Activated CD4-positive, alpha-beta T cell treated with anti-CD3 and anti-CD28 coated beads, Interleukin-2, amount 10 ng/mL, durations not matched to agents 24 days and 14 days (primary cell): Measurements from ENCODE around the gene ZSWIM4. TPM values are rescaled to one million over a fixed set of nuclear protein-coding genes. Genes with fewer than 3 reads are reported as not detected.

Experiments
- DNase-seq: peaks from one replicate; pipeline ENCODE4 v3.0.0; 2022
- H3K27ac Mint-ChIP-seq: one replicate; pipeline ENCODE4 v1.8.0; 2022; ENCODE audit warnings: mild to moderate bottlenecking, mixed read lengths
- H3K27me3 Mint-ChIP-seq: one replicate; pipeline ENCODE4 v1.8.0; 2022; ENCODE audit warnings: mixed read lengths
- H3K36me3 Mint-ChIP-seq: one replicate; pipeline ENCODE4 v1.8.0; 2022; ENCODE audit warnings: low read depth, mild to moderate bottlenecking, mixed read lengths
- H3K4me1 Mint-ChIP-seq: one replicate; pipeline ENCODE4 v1.8.0; 2021; ENCODE audit warnings: mixed read lengths
- H3K4me3 Mint-ChIP-seq: one replicate; pipeline ENCODE4 v1.8.0; 2022; ENCODE audit warnings: mild to moderate bottlenecking, moderate library complexity, mixed read lengths
- H3K9me3 Mint-ChIP-seq: one replicate; pipeline ENCODE4 v1.8.0; 2021; ENCODE audit warnings: mixed read lengths
- intact Hi-C: fragments of 100-400 bp; cut with micrococcal nuclease; formaldehyde crosslinking; loops from one replicate; pipeline ENCODE4 v1.15.1; 2023
- total RNA-seq: library from RNA; stranded (reverse); gene quantifications from 2 replicates; pipeline ENCODE4 v1.2.3, GENCODE V29; 2022

ZSWIM4 gene
- total RNA-seq, 1 donor from 2014 or later, result 7.5 TPM

DNA sequence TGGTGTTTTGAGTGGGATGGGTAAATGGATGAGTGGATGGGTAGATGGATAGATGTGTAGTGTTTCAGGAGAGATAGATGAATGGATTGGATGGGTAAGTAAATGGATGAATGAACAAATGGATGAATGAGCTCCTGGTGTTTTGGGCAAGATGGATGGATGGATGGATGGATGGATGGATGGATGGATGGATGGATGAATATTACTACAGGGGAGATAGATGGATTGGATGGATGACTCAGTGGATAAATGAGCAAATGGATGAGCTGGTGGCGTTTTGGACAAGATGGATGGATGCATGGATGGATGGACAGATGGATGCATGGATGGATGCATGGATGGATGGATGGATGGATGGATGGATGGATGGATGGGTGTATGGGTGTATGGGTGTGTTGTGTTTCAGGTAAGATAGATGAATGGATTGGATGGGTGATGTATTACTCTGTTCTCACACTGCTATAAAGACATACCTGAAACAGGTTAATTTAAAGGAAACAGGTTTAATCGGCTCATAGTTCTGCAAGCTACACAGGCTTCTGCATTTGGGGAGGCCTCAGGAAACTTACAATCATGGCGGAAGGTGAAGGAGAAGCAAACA, 12.3 kb downstream of the ZSWIM4 start:
- no peak for DNase-seq
- H3K36me3 Mint-ChIP-seq, result peaks cover 16% of the 10 kb centered on the region
- no peak overlapping the region for H3K27ac Mint-ChIP-seq
- no peaks in the 10 kb centered on the region for H3K27me3 Mint-ChIP-seq
- intact Hi-C loops, result no loop called here
- no peaks in the 10 kb centered on the region for H3K9me3 Mint-ChIP-seq
- H3K4me3 Mint-ChIP-seq, result no peak overlapping the region
- H3K4me1 Mint-ChIP-seq, result no peaks in the 10 kb centered on the region

DNA sequence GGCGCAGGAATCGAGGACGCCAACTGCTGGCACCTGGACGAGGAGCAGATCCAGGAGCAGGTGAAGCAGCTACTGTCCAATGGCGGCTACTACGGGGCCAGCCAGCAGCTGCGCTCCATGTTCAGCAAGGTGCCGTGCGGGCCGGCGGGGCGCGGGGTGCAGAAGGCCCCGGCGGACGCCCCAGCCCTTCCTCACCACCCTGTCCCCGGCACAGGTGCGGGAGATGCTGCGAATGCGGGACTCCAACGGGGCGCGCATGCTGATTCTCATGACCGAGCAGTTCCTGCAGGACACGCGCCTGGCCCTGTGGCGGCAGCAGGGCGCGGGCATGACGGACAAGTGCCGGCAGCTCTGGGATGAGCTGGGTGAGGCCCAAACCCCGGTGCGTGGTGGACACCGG, 13.6 kb downstream of the ZSWIM4 start:
- Mint-ChIP-seq H3K27me3 (no peaks in the 10 kb centered on the region), H3K4me3 (no peak overlapping the region), H3K4me1 (no peaks in the 10 kb centered on the region), H3K36me3 (peaks cover 23% of the 10 kb centered on the region), H3K27ac (no peak overlapping the region), H3K9me3 (no peaks in the 10 kb centered on the region)
- intact Hi-C loops, result no loop called here
- DNase-seq, result no peak

DNA sequence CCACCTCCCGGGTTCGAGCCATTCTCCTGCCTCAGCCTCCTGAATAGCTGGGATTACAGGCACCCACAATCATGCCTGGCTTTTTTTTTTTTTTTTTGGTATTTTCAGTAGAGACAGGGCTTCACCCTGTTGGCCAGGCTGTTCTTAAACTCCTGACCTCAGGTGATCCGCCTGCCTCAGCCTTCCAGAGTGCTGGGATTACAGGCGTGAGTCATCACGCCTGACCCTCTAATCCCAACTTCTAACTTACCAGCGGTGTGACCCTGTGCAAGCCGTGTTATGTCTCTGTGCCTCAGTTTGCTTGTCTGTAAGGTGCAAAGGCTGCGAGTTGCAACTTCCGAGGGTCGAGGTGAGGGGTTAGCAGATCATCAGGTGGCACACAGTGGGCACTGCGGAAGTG, 17.3 kb downstream of the ZSWIM4 start:
- Mint-ChIP-seq H3K27me3 (no peaks in the 10 kb centered on the region), H3K36me3 (peaks cover 24% of the 10 kb centered on the region), H3K9me3 (no peaks in the 10 kb centered on the region), H3K4me1 (peaks cover 3% of the 10 kb centered on the region), H3K4me3 (no peak overlapping the region), H3K27ac (no peak overlapping the region)
- intact Hi-C loops, result no loop called here
- DNase-seq, result no peak

DNA sequence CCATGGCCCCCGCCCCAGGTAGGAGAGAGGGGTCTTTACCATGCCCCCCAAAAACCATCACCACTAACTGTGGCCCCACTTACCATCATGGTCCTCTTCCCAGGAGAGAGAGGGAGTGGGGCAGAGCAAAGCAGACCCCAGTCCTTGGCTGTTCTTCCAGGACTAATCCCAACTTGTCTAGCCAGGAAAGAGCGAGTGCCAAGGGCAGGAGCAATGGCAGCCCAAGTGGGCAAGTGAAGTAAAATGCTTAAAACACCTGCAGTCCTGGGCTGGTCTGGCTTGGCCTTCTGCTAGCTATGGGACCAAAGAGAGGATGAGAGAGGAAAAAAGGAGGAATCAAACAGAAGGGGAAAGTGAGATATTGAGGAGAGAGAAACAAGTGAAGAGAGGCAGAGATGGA, 17.9 kb downstream of the ZSWIM4 start:
- H3K27ac Mint-ChIP-seq, result no peak overlapping the region
- DNase-seq, result no peak
- H3K9me3 Mint-ChIP-seq, result no peaks in the 10 kb centered on the region
- no peaks in the 10 kb centered on the region for H3K27me3 Mint-ChIP-seq
- H3K4me3 Mint-ChIP-seq, result no peak overlapping the region
- peaks cover 4% of the 10 kb centered on the region for H3K4me1 Mint-ChIP-seq
- H3K36me3 Mint-ChIP-seq, result peaks cover 24% of the 10 kb centered on the region
- intact Hi-C loops, result no loop called here

DNA sequence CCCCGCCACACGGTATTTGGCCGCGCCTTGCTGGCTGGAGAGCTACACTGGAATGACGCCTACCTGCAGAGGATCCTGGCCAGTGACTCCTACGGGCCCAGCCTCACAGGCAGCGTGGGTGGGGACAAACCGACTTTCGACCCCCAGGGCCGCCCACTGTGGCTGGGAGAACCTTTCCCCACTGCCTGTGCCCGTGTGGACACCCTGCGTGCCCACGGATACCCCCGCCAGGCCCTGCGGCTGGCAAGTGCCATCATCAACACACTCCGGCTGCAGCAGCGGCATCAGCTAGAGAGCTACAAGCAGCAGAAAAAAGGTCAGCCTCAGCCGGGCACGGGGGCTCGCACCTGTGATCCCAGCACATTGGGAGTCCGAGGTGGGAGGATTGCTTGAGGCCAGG, 19.3 kb downstream of the ZSWIM4 start:
- Mint-ChIP-seq H3K36me3 (peaks cover 22% of the 10 kb centered on the region), H3K27me3 (no peaks in the 10 kb centered on the region), H3K9me3 (no peaks in the 10 kb centered on the region), H3K4me1 (peaks cover 7% of the 10 kb centered on the region), H3K27ac (no peak overlapping the region), H3K4me3 (no peak overlapping the region)
- intact Hi-C loops, result no loop called here
- DNase-seq, result no peak

DNA sequence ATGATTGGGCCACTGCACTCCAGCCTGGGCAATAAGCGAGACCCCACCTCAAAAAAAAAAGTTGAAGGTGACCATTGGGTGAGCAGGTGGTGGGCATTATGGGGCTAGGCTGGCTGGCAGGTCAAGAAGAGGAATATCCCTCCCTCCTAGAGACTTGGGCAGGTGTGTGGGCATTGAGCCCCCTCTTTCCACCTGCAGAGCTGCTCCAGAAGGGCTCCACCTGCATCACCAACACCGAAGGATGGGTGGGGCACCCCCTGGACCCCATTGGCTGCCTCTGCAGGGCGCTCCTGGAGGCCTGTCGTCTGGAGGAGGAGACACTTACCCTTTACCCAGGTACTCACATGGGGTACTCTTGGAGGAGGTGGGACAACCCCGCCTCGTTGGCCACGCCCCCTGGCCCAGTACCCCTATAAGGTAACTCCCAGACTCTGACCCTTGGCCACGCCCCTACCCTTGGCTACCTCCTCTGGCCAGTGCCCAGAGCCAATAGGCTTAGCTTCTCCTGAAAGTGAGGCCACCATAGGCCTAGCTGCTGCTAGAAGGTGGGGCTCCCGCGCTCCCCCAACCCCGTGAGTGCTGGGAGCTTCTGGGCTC, 21.9 kb downstream of the ZSWIM4 start:
- peak; percentile 72 for DNase-seq
- no peaks in the 10 kb centered on the region for H3K9me3 Mint-ChIP-seq
- peaks cover 7% of the 10 kb centered on the region for H3K4me1 Mint-ChIP-seq
- no peak overlapping the region for H3K27ac Mint-ChIP-seq
- H3K27me3 Mint-ChIP-seq, result no peaks in the 10 kb centered on the region
- peaks cover 22% of the 10 kb centered on the region for H3K36me3 Mint-ChIP-seq
- intact Hi-C loops, result no loop called here
- H3K4me3 Mint-ChIP-seq, result peak overlapping the region; percentile 30

DNA sequence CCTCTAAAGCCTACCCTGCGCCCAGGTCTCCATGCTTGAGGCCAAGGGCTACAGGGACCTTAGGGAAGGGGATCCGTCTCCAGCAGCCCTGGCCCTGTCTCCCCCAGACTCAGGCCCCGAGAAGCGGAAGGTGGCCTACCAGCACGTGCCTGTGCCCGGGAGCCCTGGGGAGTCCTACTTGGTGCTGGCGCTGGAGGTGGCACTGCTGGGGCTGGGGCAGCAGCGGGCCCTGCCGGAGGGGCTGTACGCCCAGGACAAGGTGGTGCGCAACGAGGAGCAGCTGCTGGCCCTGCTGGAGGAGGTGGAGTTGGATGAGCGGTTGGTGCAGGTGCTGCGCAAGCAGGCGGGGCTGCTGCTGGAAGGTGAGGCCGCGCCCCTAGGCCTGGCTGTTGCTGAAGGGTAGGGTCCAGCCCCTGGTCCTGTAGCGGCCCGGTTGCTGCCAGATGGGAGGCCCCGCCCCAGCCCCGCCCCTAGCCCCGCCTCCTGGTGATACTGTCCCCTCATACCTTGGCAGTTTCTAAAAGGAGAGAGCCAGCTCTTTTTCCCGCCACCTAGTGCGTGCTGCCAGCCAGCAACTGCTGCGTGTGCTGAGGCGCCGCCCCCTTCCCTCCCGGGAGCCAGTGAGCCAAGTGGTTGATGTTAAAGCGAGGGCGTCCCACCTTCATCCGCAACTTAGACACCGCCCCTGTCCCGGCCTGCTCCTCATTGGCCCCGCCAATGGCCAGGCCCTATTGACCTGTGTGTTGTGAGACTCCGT, 22.6 kb downstream of the ZSWIM4 start:
- H3K4me3 Mint-ChIP-seq, result peak overlapping the region; percentile 30
- H3K27ac Mint-ChIP-seq, result no peak overlapping the region
- peaks cover 7% of the 10 kb centered on the region for H3K4me1 Mint-ChIP-seq
- H3K36me3 Mint-ChIP-seq, result peaks cover 22% of the 10 kb centered on the region
- peak; percentile 75 for DNase-seq
- H3K9me3 Mint-ChIP-seq, result no peaks in the 10 kb centered on the region
- H3K27me3 Mint-ChIP-seq, result no peaks in the 10 kb centered on the region
- intact Hi-C loops, result no loop called here

DNA sequence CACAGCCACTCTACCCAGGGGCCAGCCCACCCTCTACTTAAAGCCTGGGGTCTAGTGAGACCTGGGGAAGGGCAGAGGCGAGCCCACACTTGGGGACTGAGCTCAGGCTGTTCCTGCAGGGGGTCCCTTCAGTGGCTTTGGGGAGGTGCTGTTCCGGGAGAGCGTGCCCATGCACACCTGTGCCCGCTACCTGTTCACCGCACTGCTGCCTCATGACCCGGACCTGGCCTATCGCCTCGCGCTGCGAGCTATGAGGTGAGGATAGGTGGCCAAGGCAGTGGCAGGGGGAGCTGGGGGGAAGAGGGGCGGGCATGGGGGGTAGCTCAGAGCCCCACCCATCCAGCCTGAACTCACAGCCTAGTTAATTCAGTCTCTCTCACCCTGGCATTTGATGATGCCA, 24.0 kb downstream of the ZSWIM4 start:
- no peaks in the 10 kb centered on the region for H3K27me3 Mint-ChIP-seq
- H3K27ac Mint-ChIP-seq, result no peak overlapping the region
- intact Hi-C loops, result no loop called here
- no peak for DNase-seq
- peaks cover 15% of the 10 kb centered on the region for H3K36me3 Mint-ChIP-seq
- no peak overlapping the region for H3K4me3 Mint-ChIP-seq
- no peaks in the 10 kb centered on the region for H3K9me3 Mint-ChIP-seq
- peaks cover 7% of the 10 kb centered on the region for H3K4me1 Mint-ChIP-seq

DNA sequence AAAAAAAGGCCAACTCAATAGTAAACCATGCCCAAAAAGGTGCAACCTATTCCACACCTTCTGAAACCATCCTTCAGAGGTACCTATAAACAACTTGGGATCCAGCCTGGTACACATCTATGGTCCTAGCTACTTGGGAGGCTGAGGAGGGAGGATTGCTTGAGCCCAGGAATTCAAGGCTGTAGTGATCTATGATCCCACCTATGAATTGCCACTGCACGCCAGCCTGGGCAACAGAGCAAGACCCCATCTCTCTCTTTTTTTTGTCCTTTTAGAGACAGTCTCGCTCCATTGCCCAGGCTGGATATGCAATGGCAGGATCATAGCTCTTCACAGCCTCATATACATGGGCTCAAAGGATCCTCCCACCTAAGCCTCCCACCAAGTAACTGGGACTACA, 26.0 kb downstream of the ZSWIM4 start:
- H3K36me3 Mint-ChIP-seq, result peaks cover 16% of the 10 kb centered on the region
- no peak overlapping the region for H3K4me3 Mint-ChIP-seq
- no peak overlapping the region for H3K27ac Mint-ChIP-seq
- H3K4me1 Mint-ChIP-seq, result peaks cover 12% of the 10 kb centered on the region
- H3K9me3 Mint-ChIP-seq, result no peaks in the 10 kb centered on the region
- DNase-seq, result no peak
- no peaks in the 10 kb centered on the region for H3K27me3 Mint-ChIP-seq
- intact Hi-C loops, result no loop called here

DNA sequence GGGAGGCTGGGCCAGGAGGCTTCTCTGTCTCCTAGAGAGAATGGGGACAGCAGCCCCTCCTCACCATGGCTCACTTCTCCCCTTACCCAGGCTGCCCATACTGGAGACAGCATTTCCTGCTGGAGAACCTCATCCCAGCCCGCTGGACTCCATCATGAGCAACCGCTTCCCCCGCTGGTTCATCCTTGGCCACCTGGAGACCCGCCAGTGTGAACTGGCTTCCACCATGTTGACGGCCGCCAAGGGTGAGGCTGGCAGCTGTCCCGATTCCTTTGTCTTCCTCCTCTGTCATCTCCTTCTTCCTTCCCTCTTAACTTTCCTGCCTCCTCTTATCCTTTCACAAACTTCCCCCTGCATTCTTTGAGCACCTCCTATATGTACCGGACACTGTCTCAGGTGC, 28.0 kb downstream of the ZSWIM4 start:
- H3K27ac Mint-ChIP-seq, result no peak overlapping the region
- no peaks in the 10 kb centered on the region for H3K9me3 Mint-ChIP-seq
- H3K4me3 Mint-ChIP-seq, result no peak overlapping the region
- DNase-seq, result no peak
- H3K36me3 Mint-ChIP-seq, result peaks cover 10% of the 10 kb centered on the region
- intact Hi-C loops, result no loop called here
- H3K27me3 Mint-ChIP-seq, result no peaks in the 10 kb centered on the region
- peaks cover 7% of the 10 kb centered on the region for H3K4me1 Mint-ChIP-seq

DNA sequence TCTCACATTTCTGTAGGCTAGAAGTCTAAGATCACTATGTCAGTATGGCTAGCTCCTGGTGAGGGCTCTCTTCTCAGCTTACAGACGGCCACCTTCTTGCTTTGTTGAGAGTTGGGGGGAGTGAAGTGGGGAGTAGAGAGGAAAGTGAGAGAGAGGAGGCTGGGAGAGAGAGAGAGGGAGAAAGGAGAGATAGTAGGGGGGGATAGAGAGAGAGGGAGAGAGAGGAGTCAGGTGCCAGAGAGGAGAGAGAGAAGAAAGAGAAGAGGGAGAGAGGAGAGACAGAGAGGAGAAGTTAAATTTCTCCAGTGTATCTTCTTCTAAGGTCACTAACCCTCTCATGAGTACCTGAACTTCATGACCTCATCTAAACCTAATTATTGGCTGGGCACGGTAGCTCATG, 28.7 kb downstream of the ZSWIM4 start:
- Mint-ChIP-seq H3K36me3 (peaks cover 10% of the 10 kb centered on the region), H3K9me3 (no peaks in the 10 kb centered on the region), H3K27me3 (no peaks in the 10 kb centered on the region), H3K4me1 (peaks cover 5% of the 10 kb centered on the region), H3K4me3 (no peak overlapping the region), H3K27ac (no peak overlapping the region)
- intact Hi-C loops, result no loop called here
- DNase-seq, result no peak

DNA sequence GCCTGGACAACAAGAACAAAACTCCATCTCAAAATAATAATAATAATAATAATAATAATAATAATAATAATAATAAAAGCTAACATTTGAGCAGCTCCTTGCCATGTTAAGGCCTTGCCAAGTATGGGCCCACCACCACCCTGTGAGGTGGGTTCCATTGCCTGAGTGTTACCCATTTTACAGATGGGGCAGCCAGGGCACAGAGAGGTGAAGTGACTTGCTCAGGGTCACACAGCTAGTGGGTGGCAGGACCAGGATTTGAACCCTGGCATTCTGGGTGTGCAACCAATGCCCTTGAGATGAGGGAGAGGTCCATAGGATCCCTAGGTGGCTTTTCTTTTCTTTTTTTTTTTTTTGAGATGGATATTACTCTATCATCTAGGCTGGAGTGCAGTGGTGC, 29.5 kb downstream of the ZSWIM4 start:
- intact Hi-C loops, result no loop called here
- H3K27ac Mint-ChIP-seq, result no peak overlapping the region
- H3K4me3 Mint-ChIP-seq, result no peak overlapping the region
- H3K4me1 Mint-ChIP-seq, result peaks cover 5% of the 10 kb centered on the region
- no peaks in the 10 kb centered on the region for H3K27me3 Mint-ChIP-seq
- no peaks in the 10 kb centered on the region for H3K9me3 Mint-ChIP-seq
- no peak for DNase-seq
- H3K36me3 Mint-ChIP-seq, result peaks cover 10% of the 10 kb centered on the region

DNA sequence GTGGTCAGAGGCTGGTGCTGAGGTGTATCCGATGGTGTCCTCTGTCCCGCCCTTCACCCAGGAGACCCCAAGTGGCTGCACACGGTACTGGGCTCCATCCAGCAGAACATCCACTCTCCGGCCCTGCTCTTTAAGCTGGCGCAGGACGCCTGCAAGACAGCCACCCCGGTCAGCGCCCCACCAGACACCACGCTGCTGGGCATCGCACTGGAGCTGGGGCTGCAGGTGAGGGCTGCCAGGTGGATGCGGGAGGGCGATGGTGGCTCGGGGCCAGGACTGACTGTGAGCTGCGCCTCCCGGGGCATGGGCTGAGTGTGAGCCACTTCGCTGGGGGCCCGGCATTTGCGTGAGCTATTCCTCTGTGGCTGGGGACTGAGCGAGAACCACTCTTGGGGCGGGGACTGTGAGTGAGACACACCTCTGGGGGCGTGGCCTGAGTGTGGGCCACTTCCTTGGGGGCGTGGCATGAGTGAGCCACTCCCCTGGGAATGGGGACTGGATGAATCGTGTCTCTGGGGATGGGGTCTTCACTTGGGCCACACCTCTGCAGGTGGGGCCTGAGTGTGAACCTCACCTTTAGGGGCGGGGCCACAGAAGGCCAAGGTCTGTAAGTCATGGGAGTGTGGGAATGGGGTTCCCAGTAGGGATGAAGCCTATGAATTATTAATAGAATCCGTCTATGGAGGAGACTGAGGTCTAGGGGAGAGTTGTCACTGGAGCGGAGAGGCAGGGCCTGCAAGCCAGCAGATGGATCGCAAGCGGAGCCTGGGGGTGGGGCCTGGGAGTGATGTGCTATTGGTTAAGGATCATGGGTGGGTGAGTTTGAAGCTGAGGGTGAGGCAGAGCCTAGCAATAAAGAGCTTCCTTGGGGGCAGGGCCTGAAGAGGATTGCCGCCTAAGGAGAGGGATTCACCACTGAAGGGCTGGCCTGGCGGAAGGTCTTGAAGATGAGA, 30.5 kb downstream of the ZSWIM4 start:
- Mint-ChIP-seq H3K27ac (no peak overlapping the region), H3K36me3 (peaks cover 10% of the 10 kb centered on the region), H3K4me1 (peaks cover 5% of the 10 kb centered on the region), H3K4me3 (no peak overlapping the region), H3K27me3 (no peaks in the 10 kb centered on the region), H3K9me3 (no peaks in the 10 kb centered on the region)
- DNase-seq, result peak; percentile 70
- intact Hi-C loops, result no loop called here
